K562 (cell line): ENCODE results near the gene USP46. TPM values are rescaled to one million over a fixed set of nuclear protein-coding genes. Genes with fewer than 3 reads are reported as not detected.

Source experiments
- CBX3 ChIP-seq, 2 experiments: IDR thresholded peaks; 1 replicate in 1 of 2; 2 replicates in 1 of 2; pipeline ENCODE4 v1.6.1; 2012; ENCODE audit warnings: inconsistent platforms in 2 of 2, low read length in 2 of 2, borderline replicate concordance in 1 of 2, control low read depth in 1 of 2
- CREM ChIP-seq: IDR thresholded peaks from 2 replicates; pipeline ENCODE4 v1.6.1; 2014; ENCODE audit warnings: antibody characterized with exemption, low read depth
- CTBP1 ChIP-seq: fragments of 450-650 bp; IDR thresholded peaks from 2 replicates; pipeline ENCODE4 v1.6.1; 2016; ENCODE audit warnings: borderline replicate concordance
- E2F1 ChIP-seq: sonication (generic); formaldehyde crosslinking; IDR thresholded peaks from 2 replicates; pipeline ENCODE4 v1.8.1; 2023; ENCODE audit warnings: mild to moderate bottlenecking, missing genetic modification reagents, moderate library complexity
- HDGF ChIP-seq: fragments of 450-650 bp; IDR thresholded peaks from 2 replicates; pipeline ENCODE4 v1.6.1; 2016
- MEIS2 ChIP-seq: fragments of 450-650 bp; IDR thresholded peaks from 2 replicates; pipeline ENCODE4 v1.6.1; 2014; ENCODE audit warnings: mild to moderate bottlenecking; ENCODE audit not compliant: partially characterized antibody
- PBX2 ChIP-seq, 2 experiments: IDR thresholded peaks in 1 of 2; conservative IDR thresholded peaks in 1 of 2; 2 replicates each; pipeline ENCODE4 v1.6.1; 2016; ENCODE audit warnings: low read depth in 2 of 2, mild to moderate bottlenecking in 1 of 2, missing compliant biosample characterization in 1 of 2, missing genetic modification characterization in 1 of 2, moderate library complexity in 1 of 2
- RCOR1 ChIP-seq, 2 experiments: IDR thresholded peaks; 2 replicates each; pipeline ENCODE4 v1.6.1; 2012; ENCODE audit warnings: low read depth in 2 of 2, low read length in 2 of 2, borderline replicate concordance in 1 of 2, improper control_type of control experiment in 1 of 2
- SMAD4 ChIP-seq: fragments of 250-450 bp; sonication (Bioruptor Pico); conservative IDR thresholded peaks from 2 replicates; pipeline ENCODE4 v1.8.0; 2021; ENCODE audit warnings: inconsistent platforms, mild to moderate bottlenecking, moderate library complexity
- TARDBP ChIP-seq: fragments of 450-650 bp; IDR thresholded peaks from 2 replicates; pipeline ENCODE4 v1.6.1; 2016
- THAP12 ChIP-seq: fragments of 250-450 bp; sonication (Bioruptor Pico); IDR thresholded peaks from 2 replicates; pipeline ENCODE4 v1.9.0; 2021; ENCODE audit warnings: mild to moderate bottlenecking, inconsistent platforms
- VEZF1 ChIP-seq: fragments of 200-800 bp; sonication (Bioruptor generic); IDR thresholded peaks from 2 replicates; pipeline ENCODE4 v1.6.1; 2017; ENCODE audit warnings: missing genetic modification characterization, missing compliant biosample characterization
- YBX1 ChIP-seq: fragments of 450-650 bp; IDR thresholded peaks from 2 replicates; pipeline ENCODE4 v1.7.1; 2016; ENCODE audit warnings: mild to moderate bottlenecking
- ZBED1 ChIP-seq: IDR thresholded peaks from 2 replicates; pipeline ENCODE4 v1.6.1; 2014
- ZBTB8A ChIP-seq: fragments of 450-650 bp; IDR thresholded peaks from 2 replicates; pipeline ENCODE4 v1.6.1; 2018; ENCODE audit warnings: mild to moderate bottlenecking, moderate library complexity; ENCODE audit not compliant: partially characterized antibody
- ZKSCAN3 ChIP-seq: fragments of 250-450 bp; sonication (Bioruptor Pico); IDR thresholded peaks from 2 replicates; pipeline ENCODE4 v1.4.0; 2020
- ZNF212 ChIP-seq: fragments of 450-650 bp; formaldehyde crosslinking; IDR thresholded peaks from 2 replicates; pipeline ENCODE4 v1.4.0; 2020; ENCODE audit warnings: mild to moderate bottlenecking
- ZNF77 ChIP-seq: fragments of 250-450 bp; sonication (Bioruptor Pico); IDR thresholded peaks from 2 replicates; pipeline ENCODE4 v1.5.0; 2020
- polyA plus RNA-seq, 8 experiments: library from polyadenylated mRNA; depleted of rRNA in 4 of 8; stranded (reverse) in 5 of 8; unstranded in 3 of 8; fragments of >200 nt; fragmentation: Nextera tagmentation in 2 of 8; fragmentation: Illumina TruSeq in 1 of 8; extraction: Ambion mirVana in 2 of 8; extraction: Trizol in 1 of 8; gene quantifications; 2 replicates each; pipeline versions ENCODE4 v1.2.1 to v1.2.3, GENCODE V29; 2011 to 2014; ENCODE audit warnings: inconsistent platforms in 1 of 8, missing spikeins in 1 of 8
- total RNA-seq, 7 experiments: library from RNA; depleted of rRNA in 6 of 7; stranded (reverse); fragments of >200 nt in 6 of 7; fragmentation: Illumina TruSeq in 2 of 7; extraction: Trizol in 2 of 7; gene quantifications; 2 replicates each; pipeline versions ENCODE4 v1.2.1 to v1.2.3, GENCODE V29; 2011 to 2021; ENCODE audit warnings: low replicate concordance in 1 of 7

Gene USP46
- total and polyA plus RNA-seq, 9 of the 15 experiments (the other 6 are each of a cell fraction or from before 2014, with no cell fraction given), result 3.0 to 11.7 (median 8.4) TPM

DNA sequence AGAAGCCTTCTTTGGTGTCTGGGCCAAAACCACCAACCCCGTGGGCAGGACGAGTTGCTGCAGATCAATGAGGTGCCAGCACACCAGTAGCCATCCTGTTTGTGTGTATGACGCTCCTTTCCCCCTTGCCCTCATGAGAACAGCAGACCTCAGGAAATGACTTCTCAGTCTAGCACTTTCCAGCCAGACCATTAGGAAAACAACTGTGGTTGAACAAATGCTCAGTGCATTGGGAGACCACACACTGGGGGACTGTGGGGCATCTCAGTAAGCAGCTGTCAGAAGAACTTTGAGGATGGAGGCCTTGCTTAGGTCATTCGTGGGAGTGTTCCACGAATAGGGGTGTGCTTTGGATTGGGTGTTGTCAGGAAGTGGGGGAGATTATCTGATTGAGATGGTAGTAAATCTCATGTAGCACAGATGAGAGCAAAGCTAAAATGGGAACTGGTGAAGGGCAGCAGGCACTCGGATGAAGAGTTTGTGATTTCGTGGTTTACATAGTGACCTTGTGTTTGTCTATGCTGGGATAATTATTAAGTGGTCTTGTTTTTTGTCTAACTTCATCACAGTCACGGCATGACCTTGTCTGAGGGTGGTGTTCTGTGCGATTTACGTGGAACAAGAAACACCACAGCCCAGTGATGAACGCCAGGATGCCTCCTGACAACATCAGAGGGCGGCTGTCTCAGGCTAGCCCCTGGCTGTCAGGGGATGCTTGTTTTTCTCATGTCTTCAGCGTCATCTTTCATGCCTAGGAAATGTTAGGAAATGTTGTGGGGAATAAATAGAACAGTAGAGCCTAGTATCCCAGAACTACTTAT, 70.1 kb downstream of the USP46 start (continued):
- no peak for TF ChIP-seq E2F1
- TF ChIP-seq CREM, result 0 out of 2 replicates have a peak, but pooled peaks have one; percentile 13
- TF ChIP-seq CBX3 (IDR thresholded peaks at IDR 0.05; ENCODE audit: borderline replicate concordance in 1 of 2, low read length in 2 of 2), result no peak
- TF ChIP-seq RCOR1 (IDR thresholded peaks at IDR 0.05; ENCODE audit: borderline replicate concordance in 1 of 2, low read depth in 2 of 2, low read length in 2 of 2), result peak in 1 of 2 experiments; percentile 57; a peak in 1 of 4 replicates
- TF ChIP-seq SMAD4 (CRISPR knock-in tag), result no peak
- TF ChIP-seq ZNF212 (CRISPR knock-in tag), result no peak
- TF ChIP-seq THAP12, result no peak
- no peak for TF ChIP-seq PBX2 (CRISPR knock-in tag; IDR thresholded peaks at IDR 0.05; ENCODE audit: low read depth)
- peak; percentile 48; the same call in 1 of the 2 replicates for TF ChIP-seq PBX2 (tag; conservative IDR thresholded peaks at IDR 0.05; ENCODE audit: low read depth)
- peak; percentile 11; the same call in 1 of the 2 replicates for TF ChIP-seq VEZF1 (CRISPR knock-in tag)
- no peak for TF ChIP-seq TARDBP
- TF ChIP-seq YBX1, result no peak
- no peak for TF ChIP-seq ZBED1
- 0 out of 2 replicates have a peak, but pooled peaks have one; percentile 61 for TF ChIP-seq ZKSCAN3 (CRISPR knock-in tag)
- TF ChIP-seq ZBTB8A, result no peak
- TF ChIP-seq ZNF77, result no peak
- peak; percentile 69 for TF ChIP-seq MEIS2
- peak; percentile 37; the same call in 1 of the 2 replicates for TF ChIP-seq CTBP1
- TF ChIP-seq HDGF, result no peak
